ENCODE results near the gene TGFA.

DNA sequence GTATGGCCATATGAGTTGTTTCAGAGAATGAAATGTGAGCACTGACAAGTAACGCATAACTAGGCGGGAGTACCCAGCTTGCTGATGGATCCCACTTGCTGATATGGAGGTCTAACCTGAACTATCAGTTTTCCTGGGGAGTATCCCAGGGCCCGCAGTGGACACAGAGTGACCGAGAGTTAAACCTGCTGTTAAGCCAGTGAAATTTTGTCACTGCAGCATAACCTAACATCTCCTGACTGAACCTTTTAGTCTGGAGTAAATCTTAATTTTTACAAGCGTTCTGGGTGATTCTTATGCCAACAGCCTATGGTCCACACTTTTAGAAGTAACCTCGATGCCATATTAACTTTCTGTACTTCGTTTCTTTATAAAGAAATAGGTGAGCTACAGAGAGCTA is 54.4 kb downstream of the TGFA start:
- TF ChIP-seq POLR2AphosphoS5 (IDR thresholded peaks at IDR 0.05; ENCODE audit: low read depth, low read length) (no peak), RAD21 (IDR thresholded peaks at IDR 0.05; ENCODE audit: low read depth) (no peak), CTCF (IDR thresholded peaks at IDR 0.05 in 2 of 3, conservative IDR thresholded peaks at IDR 0.05 in 1 of 3; ENCODE audit: borderline replicate concordance in 1 of 3, insufficient read depth in 1 of 3, low read depth in 2 of 3, low read length in 2 of 3) (no peak), SP1 (IDR thresholded peaks at IDR 0.05; ENCODE audit: low read depth) (no peak), CEBPB (IDR thresholded peaks at IDR 0.05; ENCODE audit: low read depth) (no peak)

Measured in HCT116 (cell line).